Activated CD8-positive, alpha-beta T cell treated with anti-CD3 and anti-CD28 coated beads for 36 hours (primary cell): Measurements from ENCODE around the gene AUTS2. TPM values are rescaled to one million over a fixed set of nuclear protein-coding genes. Genes with fewer than 3 reads are reported as not detected.

ENCODE experiments used
- ATAC-seq: fragments of 200-7000 bp; cut with Tn5 transposase; one replicate; pipeline ENCODE4 v1.10.0; 2021; ENCODE audit warnings: mild to moderate bottlenecking, moderate library complexity
- CTCF ChIA-PET: fragments of 350-600 bp; sonication (Branson Sonifier 250); formaldehyde crosslinking; loops from one replicate; lab custom pipeline; 2021; ENCODE audit warnings: antibody characterized with exemption; lab: Charles Lee
- POLR2A ChIA-PET: fragments of 350-600 bp; sonication (Branson Sonifier 250); formaldehyde crosslinking; loops from one replicate; lab custom pipeline; 2021; ENCODE audit warnings: antibody characterized with exemption; lab: Charles Lee
- DNase-seq: peaks from one replicate; pipeline ENCODE4 v3.0.0-alpha.2; 2020
- H3K27ac Mint-ChIP-seq: one replicate; pipeline ENCODE4 v1.8.0; 2021; ENCODE audit warnings: mild to moderate bottlenecking, mixed read lengths
- H3K27me3 Mint-ChIP-seq: one replicate; pipeline ENCODE4 v1.8.0; 2021; ENCODE audit warnings: mixed read lengths
- H3K36me3 Mint-ChIP-seq: one replicate; pipeline ENCODE4 v1.8.0; 2021; ENCODE audit warnings: low read depth, mixed read lengths
- H3K4me1 Mint-ChIP-seq: one replicate; pipeline ENCODE4 v1.8.0; 2021; ENCODE audit warnings: low read depth, mixed read lengths
- H3K4me3 Mint-ChIP-seq: one replicate; pipeline ENCODE4 v1.8.0; 2021; ENCODE audit warnings: mild to moderate bottlenecking, moderate library complexity, mixed read lengths
- H3K9me3 Mint-ChIP-seq: one replicate; pipeline ENCODE4 v1.8.0; 2021; ENCODE audit warnings: mixed read lengths
- intact Hi-C: fragments of 100-400 bp; cut with micrococcal nuclease; formaldehyde crosslinking; loops from one replicate; pipeline ENCODE4 v1.10.0; 2022
- total RNA-seq, 2 experiments: library from RNA; stranded (reverse); gene quantifications; one replicate each; pipeline ENCODE4 v1.2.3, GENCODE V29; 2021
- TF ChIP-seq, protein P1 (sequence below): fragments of 200-600 bp; IDR thresholded peaks from one replicate; pipeline ENCODE4 v1.8.0; 2022; ENCODE audit warnings: antibody characterized with exemption, mild to moderate bottlenecking

The AUTS2 gene
- total RNA-seq, 2 experiments from 2014 or later, result 3.1 to 3.3 TPM

- DNase-seq, result no peak
- Mint-ChIP-seq H3K4me1 (no peaks in the 10 kb centered on the region), H3K36me3 (no peaks in the 10 kb centered on the region), H3K27me3 (peaks cover 3% of the 10 kb centered on the region), H3K4me3 (no peak overlapping the region), H3K27ac (no peak overlapping the region), H3K9me3 (no peaks in the 10 kb centered on the region)
- no peak for ATAC-seq
- TF ChIP-seq, protein P1, sequence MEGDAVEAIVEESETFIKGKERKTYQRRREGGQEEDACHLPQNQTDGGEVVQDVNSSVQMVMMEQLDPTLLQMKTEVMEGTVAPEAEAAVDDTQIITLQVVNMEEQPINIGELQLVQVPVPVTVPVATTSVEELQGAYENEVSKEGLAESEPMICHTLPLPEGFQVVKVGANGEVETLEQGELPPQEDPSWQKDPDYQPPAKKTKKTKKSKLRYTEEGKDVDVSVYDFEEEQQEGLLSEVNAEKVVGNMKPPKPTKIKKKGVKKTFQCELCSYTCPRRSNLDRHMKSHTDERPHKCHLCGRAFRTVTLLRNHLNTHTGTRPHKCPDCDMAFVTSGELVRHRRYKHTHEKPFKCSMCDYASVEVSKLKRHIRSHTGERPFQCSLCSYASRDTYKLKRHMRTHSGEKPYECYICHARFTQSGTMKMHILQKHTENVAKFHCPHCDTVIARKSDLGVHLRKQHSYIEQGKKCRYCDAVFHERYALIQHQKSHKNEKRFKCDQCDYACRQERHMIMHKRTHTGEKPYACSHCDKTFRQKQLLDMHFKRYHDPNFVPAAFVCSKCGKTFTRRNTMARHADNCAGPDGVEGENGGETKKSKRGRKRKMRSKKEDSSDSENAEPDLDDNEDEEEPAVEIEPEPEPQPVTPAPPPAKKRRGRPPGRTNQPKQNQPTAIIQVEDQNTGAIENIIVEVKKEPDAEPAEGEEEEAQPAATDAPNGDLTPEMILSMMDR, result no peak
- CTCF ChIA-PET, result no interaction called here
- intact Hi-C loops, result no loop called here
- POLR2A ChIA-PET, result interaction anchor here (1.4 kb wide), 1 partner anchor 9 kb away, joined by 4 read pairs; no protein-coding TSS in a partner anchor
Observed at GRCh38 chr7:69665369-69665768, 67.1 kb downstream of the AUTS2 start.

- no peaks in the 10 kb centered on the region for H3K36me3 Mint-ChIP-seq
- H3K4me3 Mint-ChIP-seq, result no peak overlapping the region
- POLR2A ChIA-PET, result no interaction called here
- no peaks in the 10 kb centered on the region for H3K27me3 Mint-ChIP-seq
- DNase-seq (no peak), ATAC-seq (no peak)
- no peaks in the 10 kb centered on the region for H3K9me3 Mint-ChIP-seq
- CTCF ChIA-PET, result no interaction called here
- intact Hi-C loops, result no loop called here
- H3K4me1 Mint-ChIP-seq, result no peaks in the 10 kb centered on the region
- no peak overlapping the region for H3K27ac Mint-ChIP-seq
- TF ChIP-seq, protein P1, result no peak
Observed at GRCh38 chr7:69668339-69668870, 70.1 kb downstream of the AUTS2 start.

- Mint-ChIP-seq H3K36me3 (no peaks in the 10 kb centered on the region), H3K9me3 (no peaks in the 10 kb centered on the region), H3K4me3 (no peak overlapping the region), H3K27me3 (peaks cover 2% of the 10 kb centered on the region), H3K27ac (no peak overlapping the region), H3K4me1 (no peaks in the 10 kb centered on the region)
- CTCF ChIA-PET, result no interaction called here
- ATAC-seq, result no peak
- POLR2A ChIA-PET, result no interaction called here
- TF ChIP-seq, protein P1, result no peak
- intact Hi-C loops, result no loop called here
- DNase-seq, result no peak
Observed at GRCh38 chr7:69670701-69671100, 72.4 kb downstream of the AUTS2 start.

DNA sequence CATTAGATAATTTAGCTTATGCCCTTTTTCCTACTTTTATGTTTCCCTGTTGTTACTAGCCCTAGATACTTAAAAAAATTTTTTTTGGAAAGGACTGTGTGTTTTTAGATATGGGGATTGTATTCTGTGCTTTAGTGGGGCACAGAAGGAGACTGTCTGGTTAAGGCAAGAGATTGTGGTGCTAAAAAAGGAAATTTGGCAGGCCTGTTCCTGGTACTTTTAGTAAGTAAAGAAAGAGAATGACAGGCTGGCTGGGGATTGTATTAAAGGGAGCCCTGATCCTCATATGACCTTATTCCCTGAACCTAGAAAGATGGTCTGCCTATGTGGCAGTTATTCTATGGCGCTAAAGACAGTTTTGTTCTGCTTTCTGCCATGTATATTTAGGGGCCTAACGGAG lies 74.8 kb downstream of the AUTS2 start:
- Mint-ChIP-seq H3K4me1 (no peaks in the 10 kb centered on the region), H3K36me3 (no peaks in the 10 kb centered on the region), H3K27ac (no peak overlapping the region), H3K9me3 (no peaks in the 10 kb centered on the region), H3K27me3 (peaks cover 2% of the 10 kb centered on the region), H3K4me3 (no peak overlapping the region)
- ATAC-seq, result no peak
- POLR2A ChIA-PET, result no interaction called here
- DNase-seq, result no peak
- intact Hi-C loops, result no loop called here
- TF ChIP-seq, protein P1, result no peak
- CTCF ChIA-PET, result no interaction called here

GRCh38 chr7:69674701-69675182 lies 76.5 kb downstream of the AUTS2 start:
- no peak for DNase-seq

More at GRCh38 chr7:69674701-69675182, 76.5 kb downstream of the AUTS2 start:
- no peak for ATAC-seq
- Mint-ChIP-seq H3K27ac (no peak overlapping the region), H3K4me3 (no peak overlapping the region), H3K36me3 (no peaks in the 10 kb centered on the region), H3K9me3 (no peaks in the 10 kb centered on the region), H3K27me3 (peaks cover 2% of the 10 kb centered on the region), H3K4me1 (no peaks in the 10 kb centered on the region)
- ChIA-PET CTCF (no interaction called here), POLR2A (no interaction called here)
- intact Hi-C loops, result no loop called here
- TF ChIP-seq, protein P1, result no peak
